Peyer's patch (tissue), 4 donors: Measurements from ENCODE around the gene TRIM15. TPM values are rescaled to one million over a fixed set of nuclear protein-coding genes. Genes with fewer than 3 reads are reported as not detected.
A peak's percentile ranks its signal among the peaks of the same experiment; 100 is the strongest.

Experiments used
- DNase-seq, 3 donors: peaks; one replicate each; pipeline ENCODE4 v3.0.0-alpha.2; 2017 to 2019
- H3K27ac ChIP-seq, 4 donors: fragments of 200-600 bp; sonication (generic); one replicate each; pipeline ENCODE4 v1.5.1; 2016 to 2019
- H3K27me3 ChIP-seq, 2 donors: fragments of 200-600 bp; sonication (generic); one replicate each; pipeline ENCODE4 v1.5.1; 2019
- H3K36me3 ChIP-seq, 3 donors: fragments of 200-600 bp; sonication (generic); one replicate each; pipeline ENCODE4 v1.5.1; 2016 to 2019
- H3K4me1 ChIP-seq, 4 donors: fragments of 200-600 bp; sonication (generic); one replicate each; pipeline ENCODE4 v1.5.1; 2016 to 2019
- H3K4me3 ChIP-seq, 4 donors: fragments of 200-600 bp; sonication (generic); 1 replicate in 3 of 4; 2 replicates in 1 of 4; pipeline ENCODE4 v1.5.1; 2016 to 2019; ENCODE audit warnings: mild to moderate bottlenecking in 1 of 4
- H3K9me3 ChIP-seq, 4 donors: fragments of 200-600 bp; sonication (generic); one replicate each; pipeline ENCODE4 v1.5.1; 2016 to 2019; ENCODE audit warnings: mild to moderate bottlenecking in 1 of 4
- CTCF ChIP-seq, 6 experiments: fragments of 450-650 bp in 4 of 6; fragments of 200-600 bp in 2 of 6; sonication (generic) in 1 of 6; IDR thresholded peaks; one replicate each; pipeline ENCODE4 v1.5.1; 2017 to 2019; ENCODE audit warnings: antibody characterized with exemption in 6 of 6, mild to moderate bottlenecking in 3 of 6, moderate library complexity in 1 of 6
- POLR2A ChIP-seq, 2 donors: fragments of 450-650 bp; IDR thresholded peaks; one replicate each; pipeline ENCODE4 v1.5.1; 2017; ENCODE audit warnings: antibody characterized with exemption in 2 of 2, mild to moderate bottlenecking in 2 of 2, moderate library complexity in 2 of 2
- total RNA-seq, 4 donors: library from RNA; depleted of rRNA; stranded (reverse); fragments of >200 nt; gene quantifications; one replicate each; pipeline ENCODE4 v1.1.0, GENCODE V29; 2016

Gene TRIM15
- total RNA-seq, 4 donors from 2014 or later, result 19.8 to 110 (median 81.0) TPM

GRCh38 chr6:30154061-30154460 lies 9.3 kb upstream of the TRIM15 start:
- Histone ChIP-seq H3K4me1 (peaks cover 0 to 22% (median 6%) of the 10 kb centered on the region in 4 donors), H3K27ac (peak overlapping the region in 3 of 4 donors; percentile 63 to 93 (median 88)), H3K4me3 (no peak overlapping the region), H3K36me3 (no peaks in the 10 kb centered on the region), H3K9me3 (no peaks in the 10 kb centered on the region), H3K27me3 (no peaks in the 10 kb centered on the region)
- no peak for TF ChIP-seq POLR2A (IDR thresholded peaks at IDR 0.05)
- DNase-seq, result no peak

GRCh38 chr6:30154709-30155519 lies 8.4 kb upstream of the TRIM15 start:
- Histone ChIP-seq H3K4me1 (peaks cover 0 to 22% (median 6%) of the 10 kb centered on the region in 4 donors), H3K27me3 (no peaks in the 10 kb centered on the region)
- TF ChIP-seq CTCF (IDR thresholded peaks at IDR 0.05), result peak in 3 of 6 experiments; percentile 39 to 61 (median 46)
- peak in 1 of 2 donors; percentile 63 for TF ChIP-seq POLR2A (IDR thresholded peaks at IDR 0.05)

GRCh38 chr6:30155520-30156261 lies 7.7 kb upstream of the TRIM15 start:
- peak overlapping the region in 3 of 4 donors; percentile 68 to 93 (median 88) for H3K27ac ChIP-seq
- no peak overlapping the region for H3K4me3 ChIP-seq
- H3K9me3 ChIP-seq, result no peaks in the 10 kb centered on the region
- no peaks in the 10 kb centered on the region for H3K27me3 ChIP-seq
- peaks cover 0 to 22% (median 6%) of the 10 kb centered on the region in 4 donors for H3K4me1 ChIP-seq
- TF ChIP-seq CTCF (IDR thresholded peaks at IDR 0.05), result peak in 1 of 6 experiments; percentile 7
- TF ChIP-seq POLR2A (IDR thresholded peaks at IDR 0.05), result no peak
- H3K36me3 ChIP-seq, result no peaks in the 10 kb centered on the region
- DNase-seq, result no peak

More at GRCh38 chr6:30154709-30155519, 8.4 kb upstream of the TRIM15 start:
- Histone ChIP-seq H3K4me3 (peak overlapping the region in 2 of 4 donors; percentile 12 to 17), H3K9me3 (no peaks in the 10 kb centered on the region), H3K36me3 (no peaks in the 10 kb centered on the region), H3K27ac (peak overlapping the region in 3 of 4 donors; percentile 68 to 93 (median 88))
- DNase-seq, result peak in 2 of 3 donors; percentile 62 to 78

- Histone ChIP-seq H3K9me3 (no peaks in the 10 kb centered on the region), H3K4me1 (peaks cover 0 to 22% (median 6%) of the 10 kb centered on the region in 4 donors), H3K27me3 (no peaks in the 10 kb centered on the region), H3K4me3 (no peak overlapping the region), H3K36me3 (no peaks in the 10 kb centered on the region), H3K27ac (peak overlapping the region in 2 of 4 donors; percentile 88 to 93)
- peak in 2 of 3 donors; percentile 75 to 89 for DNase-seq
- TF ChIP-seq POLR2A (IDR thresholded peaks at IDR 0.05), result peak in 1 of 2 donors; percentile 20
- no peak for TF ChIP-seq CTCF (IDR thresholded peaks at IDR 0.05)
These were observed 7.1 kb upstream of the TRIM15 start for GRCh38 chr6:30156262-30156599.

GRCh38 chr6:30156774-30157173 lies 6.6 kb upstream of the TRIM15 start:
- no peak for DNase-seq
- Histone ChIP-seq H3K27me3 (no peaks in the 10 kb centered on the region), H3K9me3 (no peaks in the 10 kb centered on the region), H3K36me3 (no peaks in the 10 kb centered on the region), H3K27ac (peak overlapping the region in 3 of 4 donors; percentile 25 to 93 (median 88)), H3K4me1 (peaks cover 0 to 22% (median 6%) of the 10 kb centered on the region in 4 donors), H3K4me3 (no peak overlapping the region)
- TF ChIP-seq CTCF (IDR thresholded peaks at IDR 0.05) (no peak), POLR2A (IDR thresholded peaks at IDR 0.05) (no peak)
